PC-3 (cell line): ENCODE measurements around the gene GK.
A peak's percentile ranks its signal among the peaks of the same experiment; 100 is the strongest.

Source experiments
- CTCF ChIP-seq: fragments of 300-600 bp; sonication (generic); conservative IDR thresholded peaks from 2 replicates; pipeline ENCODE4 v1.5.1; 2017; ENCODE audit warnings: antibody characterized with exemption, low read depth, mild to moderate bottlenecking, low read length
- EZH2 ChIP-seq: fragments of 300-600 bp; sonication (generic); IDR thresholded peaks from one replicate; pipeline ENCODE4 v1.6.1; 2017; ENCODE audit warnings: antibody characterized with exemption, mild to moderate bottlenecking, low read length; ENCODE audit not compliant: unreplicated experiment

- TF ChIP-seq EZH2 (no peak), CTCF (peak; percentile 62)
Measured at GRCh38 chrX:30635630-30636029, 17.6 kb upstream of the GK start.
